Body of pancreas (tissue), 4 donors: ENCODE results near the gene KIF16B. TPM values are rescaled to one million over a fixed set of nuclear protein-coding genes. Genes with fewer than 3 reads are reported as not detected.
A peak's percentile ranks its signal among the peaks of the same experiment; 100 is the strongest.

Experiments used
- ATAC-seq: fragments of 150-250 bp; one replicate; pipeline ENCODE4 v1.9.1; 2016
- DNase-seq, 4 donors: peaks; one replicate each; pipeline ENCODE4 v3.0.0-alpha.2; 2019
- H3K27ac ChIP-seq, 4 donors: fragments of 200-600 bp; sonication (generic); 1 replicate in 3 of 4; 2 replicates in 1 of 4; pipeline versions ENCODE4 v1.5.1 to v1.6.1; 2016 to 2019; ENCODE audit warnings: mild to moderate bottlenecking in 1 of 4, mixed read lengths in 1 of 4, moderate library complexity in 1 of 4
- H3K27me3 ChIP-seq, 2 donors: fragments of 200-600 bp; sonication (generic); one replicate each; pipeline ENCODE4 v1.6.0; 2016; ENCODE audit warnings: mild to moderate bottlenecking in 1 of 2
- H3K36me3 ChIP-seq, 2 donors: fragments of 200-600 bp; sonication (generic); replicated peaks in 1 of 2; 2 replicates each; pipeline ENCODE4 v1.5.1; 2016; ENCODE audit warnings: low read depth in 2 of 2; ENCODE audit not compliant: insufficient read depth in 1 of 2
- H3K4me1 ChIP-seq: fragments of 200-600 bp; sonication (generic); one replicate; pipeline ENCODE4 v1.6.0; 2016
- H3K4me3 ChIP-seq, 2 donors: fragments of 200-600 bp; sonication (generic); 1 replicate in 1 of 2; 2 replicates in 1 of 2; pipeline ENCODE4 v1.5.1; 2016 to 2019
- H3K9me3 ChIP-seq, 3 donors: fragments of 200-600 bp; sonication (generic); 1 replicate in 2 of 3; 2 replicates in 1 of 3; pipeline ENCODE4 v1.5.1; 2016
- POLR2A ChIP-seq, 3 donors: fragments of 450-650 bp; IDR thresholded peaks; one replicate each; pipeline ENCODE4 v1.6.1; 2016; ENCODE audit warnings: antibody characterized with exemption in 3 of 3, mild to moderate bottlenecking in 2 of 3
- WGBS, 2 donors: methylation state at CpG; one replicate each; pipeline ENCODE4 v1.1.5; 2017; 5-methylcytosine and 5-hydroxymethylcytosine counted together
- intact Hi-C: fragments of 100-400 bp; cut with DNase I; formaldehyde crosslinking; loops from one replicate; pipeline ENCODE4 v1.15.1; 2023
- total RNA-seq, 2 donors: library from RNA; depleted of rRNA; stranded (reverse); fragments of >200 nt; gene quantifications; one replicate each; pipeline ENCODE4 v1.1.0, GENCODE V29; 2016
- TF ChIP-seq, protein P1 (sequence below), 7 experiments: fragments of 450-650 bp in 4 of 7; fragments of 200-600 bp in 3 of 7; sonication (generic) in 3 of 7; IDR thresholded peaks; one replicate each; pipeline ENCODE4 v1.5.1; 2016 to 2019; ENCODE audit warnings: antibody characterized with exemption in 7 of 7

The KIF16B gene
- total RNA-seq, 2 donors from 2014 or later, result 13.7 to 55.0 TPM

DNA sequence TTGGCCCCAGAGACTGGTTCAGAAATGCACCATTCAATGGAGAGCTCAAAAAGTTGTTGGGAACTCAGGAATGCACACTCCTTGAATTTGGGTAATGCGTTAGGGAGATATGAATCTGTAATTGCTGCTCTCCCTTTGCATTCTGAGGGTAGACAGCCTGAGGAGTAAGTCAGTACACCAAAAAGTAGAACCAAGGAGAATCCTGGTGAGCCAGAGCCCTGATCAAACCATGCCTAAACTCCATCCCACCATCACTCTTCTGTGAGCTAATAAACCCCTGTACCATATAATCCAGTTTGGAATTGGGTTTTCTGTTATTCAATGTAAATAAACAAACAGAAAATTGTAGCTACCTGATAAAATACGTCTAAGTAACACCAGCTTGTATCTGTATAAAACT is 90.2 kb downstream of the KIF16B start:
- ATAC-seq (no peak), DNase-seq (no peak)
- TF ChIP-seq POLR2A (IDR thresholded peaks at IDR 0.05), result no peak
- TF ChIP-seq, protein P1, sequence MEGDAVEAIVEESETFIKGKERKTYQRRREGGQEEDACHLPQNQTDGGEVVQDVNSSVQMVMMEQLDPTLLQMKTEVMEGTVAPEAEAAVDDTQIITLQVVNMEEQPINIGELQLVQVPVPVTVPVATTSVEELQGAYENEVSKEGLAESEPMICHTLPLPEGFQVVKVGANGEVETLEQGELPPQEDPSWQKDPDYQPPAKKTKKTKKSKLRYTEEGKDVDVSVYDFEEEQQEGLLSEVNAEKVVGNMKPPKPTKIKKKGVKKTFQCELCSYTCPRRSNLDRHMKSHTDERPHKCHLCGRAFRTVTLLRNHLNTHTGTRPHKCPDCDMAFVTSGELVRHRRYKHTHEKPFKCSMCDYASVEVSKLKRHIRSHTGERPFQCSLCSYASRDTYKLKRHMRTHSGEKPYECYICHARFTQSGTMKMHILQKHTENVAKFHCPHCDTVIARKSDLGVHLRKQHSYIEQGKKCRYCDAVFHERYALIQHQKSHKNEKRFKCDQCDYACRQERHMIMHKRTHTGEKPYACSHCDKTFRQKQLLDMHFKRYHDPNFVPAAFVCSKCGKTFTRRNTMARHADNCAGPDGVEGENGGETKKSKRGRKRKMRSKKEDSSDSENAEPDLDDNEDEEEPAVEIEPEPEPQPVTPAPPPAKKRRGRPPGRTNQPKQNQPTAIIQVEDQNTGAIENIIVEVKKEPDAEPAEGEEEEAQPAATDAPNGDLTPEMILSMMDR (IDR thresholded peaks at IDR 0.05), result no peak
- intact Hi-C loops, result no loop called here
- Histone ChIP-seq H3K36me3 (no peaks in the 10 kb centered on the region), H3K4me3 (no peak overlapping the region), H3K27me3 (no peaks in the 10 kb centered on the region), H3K27ac (no peak overlapping the region), H3K4me1 (no peaks in the 10 kb centered on the region), H3K9me3 (no peaks in the 10 kb centered on the region)
- WGBS, 2 donors, result 75 to 81% methylated on average over 2 of the region's 2 CpGs

DNA sequence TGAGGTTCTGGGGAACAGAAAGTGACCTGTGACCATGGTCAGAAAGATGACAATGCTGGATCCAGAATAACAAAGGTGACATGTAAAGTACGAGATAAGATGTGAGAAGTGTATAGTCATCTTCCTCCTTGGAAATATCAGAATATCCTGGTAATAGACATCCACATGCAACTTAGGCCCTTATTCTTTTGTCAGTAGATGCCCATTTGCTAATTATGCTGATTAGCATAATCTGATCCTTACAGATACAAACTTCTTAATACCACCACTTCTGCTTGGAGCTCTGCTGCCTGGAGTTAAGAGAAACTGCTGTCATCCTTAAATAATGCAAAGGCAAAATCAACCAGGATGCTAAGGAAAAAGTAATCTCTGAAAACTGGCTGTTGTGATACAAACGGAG is 91.3 kb downstream of the KIF16B start:
- DNase-seq (no peak), ATAC-seq (no peak)
- 68 to 75% methylated on average over 2 of the region's 2 CpGs for WGBS, 2 donors
- Histone ChIP-seq H3K36me3 (no peaks in the 10 kb centered on the region), H3K9me3 (no peaks in the 10 kb centered on the region), H3K4me3 (no peak overlapping the region), H3K4me1 (no peaks in the 10 kb centered on the region), H3K27me3 (no peaks in the 10 kb centered on the region), H3K27ac (no peak overlapping the region)
- TF ChIP-seq POLR2A (IDR thresholded peaks at IDR 0.05), result no peak
- TF ChIP-seq, protein P1 (IDR thresholded peaks at IDR 0.05), result no peak
- intact Hi-C loops, result no loop called here

DNA sequence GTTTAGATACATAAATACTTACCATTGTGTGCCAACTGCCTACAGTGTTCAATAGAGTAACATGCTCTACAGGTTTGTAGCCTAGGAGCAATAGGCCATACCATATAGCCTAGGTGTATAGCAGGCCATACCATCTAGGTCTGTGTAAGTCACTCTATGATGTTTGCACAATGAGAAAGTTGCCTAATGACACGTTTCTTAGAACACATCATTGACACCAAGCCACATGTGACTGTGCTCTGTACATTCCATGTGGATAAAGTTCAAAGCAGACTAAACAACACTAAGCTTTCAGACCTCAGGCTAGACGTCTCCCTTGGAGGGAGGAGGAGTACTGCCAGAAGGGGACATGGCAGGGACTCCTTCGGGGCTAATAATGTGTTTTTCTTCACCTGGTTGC is 93.6 kb downstream of the KIF16B start:
- 65 to 78% methylated on average over 3 of the region's 3 CpGs for WGBS, 2 donors
- no peaks in the 10 kb centered on the region for H3K36me3 ChIP-seq
- no peak overlapping the region for H3K27ac ChIP-seq
- ATAC-seq (no peak), DNase-seq (no peak)
- intact Hi-C loops, result no loop called here
- H3K9me3 ChIP-seq, result no peaks in the 10 kb centered on the region
- TF ChIP-seq POLR2A (IDR thresholded peaks at IDR 0.05), result no peak
- TF ChIP-seq, protein P1 (IDR thresholded peaks at IDR 0.05), result no peak
- H3K27me3 ChIP-seq, result no peaks in the 10 kb centered on the region
- H3K4me1 ChIP-seq, result peaks cover 8% of the 10 kb centered on the region
- no peak overlapping the region for H3K4me3 ChIP-seq

DNA sequence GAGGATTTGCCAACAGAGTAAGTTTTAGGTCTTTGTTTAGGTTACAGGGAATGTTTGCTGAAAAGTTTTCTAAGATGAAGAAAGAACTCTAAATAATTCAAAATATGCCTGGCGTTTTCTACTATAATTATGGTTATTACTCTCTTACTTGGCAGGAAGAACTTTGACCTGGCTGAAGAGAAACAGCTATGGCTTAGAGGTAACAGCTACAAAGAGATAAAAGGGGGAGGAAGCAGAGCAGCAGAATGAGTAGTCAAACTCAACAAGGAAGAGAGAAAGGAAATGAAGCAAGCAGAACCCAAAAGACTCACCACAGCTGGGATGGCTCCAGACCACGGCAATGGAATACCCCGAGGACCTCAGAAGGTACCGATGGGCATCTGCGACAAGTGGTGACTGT is 95.6 kb downstream of the KIF16B start:
- H3K36me3 ChIP-seq, result no peaks in the 10 kb centered on the region
- H3K9me3 ChIP-seq, result no peaks in the 10 kb centered on the region
- DNase-seq (no peak), ATAC-seq (no peak)
- no peak overlapping the region for H3K27ac ChIP-seq
- peaks cover 8% of the 10 kb centered on the region for H3K4me1 ChIP-seq
- WGBS, 2 donors, result 58 to 68% methylated on average over 5 of the region's 5 CpGs
- intact Hi-C loops, result no loop called here
- no peak overlapping the region for H3K4me3 ChIP-seq
- TF ChIP-seq POLR2A (IDR thresholded peaks at IDR 0.05), result no peak
- TF ChIP-seq, protein P1 (IDR thresholded peaks at IDR 0.05), result no peak
- H3K27me3 ChIP-seq, result no peaks in the 10 kb centered on the region

DNA sequence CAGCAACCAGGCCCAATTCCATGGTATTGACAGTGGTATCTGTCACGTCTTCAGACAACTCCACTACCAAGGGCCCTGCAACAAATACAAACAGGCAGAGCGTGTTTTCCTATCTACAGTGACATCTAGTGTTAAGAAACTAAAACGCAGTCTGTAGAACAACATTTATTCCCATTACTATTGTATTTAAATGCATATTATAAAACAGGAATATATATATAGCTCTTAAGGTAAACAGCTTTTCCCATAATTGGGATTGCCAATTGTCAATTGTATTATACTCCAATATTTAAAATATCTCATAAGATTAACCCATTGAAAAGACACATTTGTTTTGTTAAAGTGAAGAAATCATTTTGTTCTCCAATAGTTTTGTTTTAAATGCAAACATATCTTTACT is 97.2 kb downstream of the KIF16B start:
- no peaks in the 10 kb centered on the region for H3K36me3 ChIP-seq
- DNase-seq, result peak in 1 of 4 donors; percentile 13
- ATAC-seq, result peak; percentile 73
- H3K27ac ChIP-seq, result no peak overlapping the region
- peaks cover 8% of the 10 kb centered on the region for H3K4me1 ChIP-seq
- 1 to 10% methylated on average over 3 of the region's 3 CpGs for WGBS, 2 donors
- H3K27me3 ChIP-seq, result no peaks in the 10 kb centered on the region
- H3K9me3 ChIP-seq, result no peaks in the 10 kb centered on the region
- no peak overlapping the region for H3K4me3 ChIP-seq
- TF ChIP-seq POLR2A (IDR thresholded peaks at IDR 0.05), result no peak
- TF ChIP-seq, protein P1 (IDR thresholded peaks at IDR 0.05), result peak in 6 of 7 experiments; percentile 60 to 76 (median 74)
- intact Hi-C loops, result no loop called here
